DMS114 treated with DMSO at 0.1 percent for 48 hours (cell line): Measurements from ENCODE around the gene CEP295NL.
"Not testable (repeated sequence)": the region's sequence is repeated elsewhere in the genome, so short reads cannot be mapped to it uniquely, and the experiment has no call there.

ENCODE experiments used
- DNase-seq: peaks from one replicate; lab custom pipeline; 2025; ENCODE audit not compliant: unreplicated experiment; lab: John Stamatoyannopoulos, UW

The CEP295NL gene

DNA sequence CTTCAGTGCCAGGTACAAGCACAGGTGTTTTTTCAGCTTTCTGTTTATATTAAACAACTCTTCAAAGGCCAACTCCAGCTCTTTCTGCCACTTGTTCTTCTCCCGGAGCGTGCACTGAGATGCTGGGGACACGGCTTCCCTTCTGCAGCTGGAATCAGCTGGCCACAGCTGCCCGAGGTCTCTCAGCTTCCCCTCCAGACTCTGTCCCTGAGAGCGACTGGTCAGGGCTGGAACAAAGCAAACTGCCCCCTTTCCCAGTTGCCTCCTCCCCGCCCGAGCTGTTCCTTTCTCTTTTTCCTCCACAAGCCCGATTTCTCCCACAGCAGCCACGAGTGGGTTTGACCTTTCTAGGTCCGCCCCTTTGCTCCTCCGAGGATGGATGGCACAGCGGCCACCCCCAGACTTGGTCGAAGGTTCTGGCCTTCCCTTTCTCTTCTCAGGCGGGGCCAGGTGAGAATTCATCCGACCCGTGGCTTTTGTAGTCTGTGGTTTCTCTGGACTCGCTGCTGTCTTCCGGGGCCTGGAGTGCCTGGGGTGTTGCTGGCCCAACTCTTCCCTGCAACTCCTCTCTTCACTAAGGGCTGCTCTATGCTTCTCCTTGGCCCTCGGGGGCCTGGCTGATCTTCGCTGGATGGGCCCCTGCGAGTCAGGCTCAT lies 11.5 kb downstream of the CEP295NL start:
- DNase-seq = no peak

GRCh38 chr17:78890498-78890897 lies 12.5 kb downstream of the CEP295NL start:
- DNase-seq = no peak

DNA sequence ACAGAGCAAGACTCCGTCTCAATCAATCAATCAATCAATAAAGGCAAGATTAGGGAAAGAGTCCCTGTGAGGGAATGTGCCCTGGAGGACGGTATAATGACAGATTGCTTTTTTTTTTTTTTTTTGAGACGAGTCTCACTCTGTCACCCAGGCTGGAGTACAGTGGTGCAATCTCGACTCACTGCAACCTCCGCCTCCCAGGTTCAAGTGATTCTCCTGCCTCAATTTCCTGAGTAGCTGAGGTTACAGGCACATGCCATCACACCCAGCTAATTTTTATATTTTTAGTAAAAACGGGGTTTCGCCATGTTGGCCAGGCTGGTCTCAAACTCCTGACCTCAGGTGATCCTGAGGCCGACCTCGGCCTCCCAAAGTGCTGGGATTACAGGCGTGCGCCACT lies 12.9 kb downstream of the CEP295NL start:
- DNase-seq = not testable (repeated sequence)

DNA sequence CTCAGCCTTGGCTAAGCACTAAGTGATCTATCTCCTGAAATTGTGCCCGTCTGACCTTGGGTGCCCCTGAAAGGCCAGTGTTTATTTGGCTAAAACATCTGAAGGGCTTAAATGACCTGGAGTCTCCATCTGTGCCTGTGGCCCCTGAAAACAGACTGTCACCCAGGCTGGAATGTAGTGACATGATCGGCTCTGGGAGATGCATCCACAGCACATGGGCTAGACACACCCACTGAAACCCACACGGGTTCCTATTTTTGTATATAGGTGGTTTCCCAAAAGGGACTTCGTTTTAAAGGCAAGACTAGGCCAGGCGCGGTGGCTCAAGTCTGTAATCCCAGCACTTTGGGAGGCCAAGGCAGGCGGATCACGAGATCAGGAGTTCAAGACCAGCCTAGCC lies 13.5 kb downstream of the CEP295NL start:
- DNase-seq = no peak

GRCh38 chr17:78888941-78889518 lies 14.0 kb downstream of the CEP295NL start:
- no peak for DNase-seq

DNA sequence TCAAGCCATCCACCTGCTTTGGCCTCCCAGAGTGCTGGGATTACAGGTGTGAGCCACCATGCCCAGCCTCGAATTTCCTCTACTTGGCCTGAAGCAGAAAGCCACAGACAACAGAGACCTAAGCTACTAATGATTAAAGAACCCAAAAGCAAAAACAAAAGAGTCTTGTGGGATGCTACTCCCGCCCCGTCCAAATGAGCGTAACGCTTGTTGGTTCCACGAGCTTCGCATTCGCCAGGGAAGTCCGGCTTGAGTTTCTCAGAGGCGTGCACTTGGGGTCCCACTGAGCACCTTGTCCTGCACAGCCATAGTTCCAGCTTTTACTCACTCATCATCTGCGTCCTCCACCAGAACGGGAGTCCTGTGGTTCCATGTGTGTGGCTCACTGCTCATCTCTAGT lies 16.0 kb downstream of the CEP295NL start:
- no peak for DNase-seq

GRCh38 chr17:78885956-78886355 lies 17.0 kb downstream of the CEP295NL start:
- DNase-seq = no peak

DNA sequence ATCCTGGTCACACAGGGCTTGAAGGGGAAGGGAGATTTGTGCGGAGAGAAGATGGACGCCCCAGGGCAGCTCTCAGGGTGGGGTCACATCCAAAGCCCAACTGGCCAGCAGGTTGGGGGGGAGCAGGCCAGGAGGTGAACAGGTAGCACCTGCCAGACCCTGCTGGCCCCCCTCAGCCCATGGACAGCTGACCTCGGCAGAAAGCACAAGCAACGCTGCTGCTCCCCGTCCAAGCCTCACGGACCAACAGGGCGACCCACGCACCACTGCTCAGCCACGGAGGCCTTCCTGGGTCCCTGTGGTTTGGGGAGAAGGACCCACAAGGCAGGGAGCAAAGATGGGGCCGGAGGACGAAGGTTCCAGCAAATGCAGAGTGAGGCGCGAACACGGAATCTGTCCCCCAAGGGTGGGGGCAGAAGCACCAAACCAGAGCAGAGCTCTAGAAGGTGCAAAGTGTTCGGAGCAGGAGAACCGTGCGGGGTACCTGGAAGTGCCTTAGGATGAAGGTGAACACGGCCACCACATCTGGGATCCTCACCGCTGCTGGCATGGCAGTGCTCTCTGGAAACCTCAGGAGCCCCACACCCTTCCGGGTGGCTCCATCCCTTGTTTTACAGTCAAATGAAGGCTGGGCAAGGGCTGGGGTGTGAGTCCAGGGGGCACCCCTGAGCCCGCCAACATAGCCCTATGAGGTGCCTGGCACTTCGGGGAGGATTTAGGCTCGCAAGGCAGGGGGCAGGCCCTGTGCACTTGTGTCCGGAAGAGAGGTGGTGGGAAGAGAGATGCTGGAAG lies 17.9 kb downstream of the CEP295NL start:
- no peak for DNase-seq

DNA sequence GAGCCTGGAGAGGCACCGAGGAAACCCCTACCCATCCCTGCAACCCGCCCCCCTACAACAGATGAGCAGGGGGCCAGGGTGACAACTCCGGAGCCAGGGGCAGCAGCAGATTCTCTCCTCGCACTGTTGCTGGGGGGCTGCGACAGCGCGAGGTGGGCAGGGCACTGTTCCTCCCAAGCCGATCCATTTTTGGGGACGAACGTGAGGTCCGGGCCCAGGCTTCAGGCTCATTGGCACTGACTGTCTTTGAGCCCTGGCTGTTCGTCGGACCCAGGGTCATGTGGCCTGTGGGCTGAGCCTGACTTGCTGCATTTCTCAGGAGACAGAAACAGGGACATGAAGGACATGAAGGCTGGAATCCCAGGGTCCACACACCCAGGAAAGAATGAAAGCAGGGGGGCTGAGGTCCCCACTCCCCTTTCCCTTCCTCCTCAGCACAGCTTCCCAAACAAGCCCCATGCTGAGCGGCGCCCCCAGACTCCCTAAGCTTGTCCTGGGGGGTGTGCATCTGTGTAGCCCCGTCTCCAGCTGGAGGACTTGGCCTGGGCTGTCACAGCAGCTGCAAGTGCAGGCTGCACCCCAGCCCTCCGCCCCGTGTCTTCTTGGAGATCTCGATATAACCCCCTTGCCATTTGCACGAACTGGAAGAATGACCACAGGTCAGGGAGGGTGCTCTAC lies 18.7 kb downstream of the CEP295NL start:
- no peak for DNase-seq

DNA sequence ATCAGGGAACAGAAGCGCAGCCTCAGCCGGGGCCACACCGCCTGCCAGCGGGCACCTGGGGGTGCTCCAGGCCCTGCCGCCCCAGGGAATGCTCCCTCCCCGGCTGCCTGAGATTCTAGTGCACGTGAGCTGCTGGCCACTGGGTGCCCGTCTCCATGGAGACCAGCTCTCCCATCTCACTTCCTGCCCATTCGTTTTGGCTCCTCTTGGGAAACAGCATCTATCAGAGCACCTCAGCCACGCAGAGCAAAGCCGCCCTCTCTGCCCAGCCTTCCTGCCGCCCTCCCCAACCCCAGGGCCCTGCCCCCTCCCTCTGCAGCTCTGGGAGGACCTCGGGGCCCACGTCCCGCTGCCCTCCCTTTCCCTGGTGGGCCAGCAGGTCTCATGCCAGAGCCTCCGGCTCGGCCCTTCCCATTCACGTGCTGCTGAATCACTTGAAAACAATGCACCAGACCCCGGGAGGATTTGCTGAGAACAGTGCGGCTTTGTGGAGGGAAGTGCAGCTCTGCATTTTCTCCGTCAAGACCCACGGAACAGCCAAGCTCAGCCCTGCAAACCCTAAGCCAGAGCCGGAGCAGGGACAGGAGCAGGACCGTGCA lies 19.4 kb downstream of the CEP295NL start:
- no peak for DNase-seq

- no peak for DNase-seq
Measured at GRCh38 chr17:78883089-78883532, 19.9 kb downstream of the CEP295NL start.

- DNase-seq = no peak
Measured at GRCh38 chr17:78882540-78883088, 20.4 kb downstream of the CEP295NL start.

- no peak for DNase-seq
Measured at GRCh38 chr17:78879635-78880186, 23.3 kb downstream of the CEP295NL start.

DNA sequence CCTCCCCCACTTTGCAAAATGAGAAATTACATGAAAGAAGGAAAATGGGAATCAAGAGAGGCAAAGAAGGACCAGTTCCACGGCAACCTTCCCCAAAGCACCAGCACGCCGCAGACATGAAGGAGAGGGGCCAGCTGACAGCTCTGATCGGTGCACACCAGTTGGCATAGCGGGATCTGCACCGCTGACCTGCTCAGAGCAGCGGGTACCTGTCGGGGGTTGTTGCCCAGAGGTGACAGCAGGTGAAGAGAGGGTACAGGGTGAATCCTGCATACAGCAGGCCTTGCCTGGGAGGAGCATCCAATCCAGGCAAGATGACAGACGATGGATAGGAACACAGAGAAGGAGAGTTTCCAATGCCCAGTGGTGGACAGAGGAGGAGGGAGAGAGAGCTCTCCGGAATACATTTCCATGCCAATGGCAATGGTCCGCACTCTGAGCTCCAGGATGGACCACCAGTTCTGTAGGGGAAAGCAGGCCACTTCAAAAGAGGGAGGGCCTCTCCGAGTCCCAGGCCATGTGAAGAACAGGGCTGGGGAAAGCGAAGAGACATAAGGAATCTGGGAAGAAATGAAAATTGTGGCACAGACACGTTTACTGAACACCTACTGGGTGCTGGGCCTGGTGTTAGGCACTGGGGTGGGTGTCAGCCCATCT lies 24.0 kb downstream of the CEP295NL start:
- DNase-seq = no peak

- no peak for DNase-seq
Measured at GRCh38 chr17:78878261-78878660, 24.7 kb downstream of the CEP295NL start.

DNA sequence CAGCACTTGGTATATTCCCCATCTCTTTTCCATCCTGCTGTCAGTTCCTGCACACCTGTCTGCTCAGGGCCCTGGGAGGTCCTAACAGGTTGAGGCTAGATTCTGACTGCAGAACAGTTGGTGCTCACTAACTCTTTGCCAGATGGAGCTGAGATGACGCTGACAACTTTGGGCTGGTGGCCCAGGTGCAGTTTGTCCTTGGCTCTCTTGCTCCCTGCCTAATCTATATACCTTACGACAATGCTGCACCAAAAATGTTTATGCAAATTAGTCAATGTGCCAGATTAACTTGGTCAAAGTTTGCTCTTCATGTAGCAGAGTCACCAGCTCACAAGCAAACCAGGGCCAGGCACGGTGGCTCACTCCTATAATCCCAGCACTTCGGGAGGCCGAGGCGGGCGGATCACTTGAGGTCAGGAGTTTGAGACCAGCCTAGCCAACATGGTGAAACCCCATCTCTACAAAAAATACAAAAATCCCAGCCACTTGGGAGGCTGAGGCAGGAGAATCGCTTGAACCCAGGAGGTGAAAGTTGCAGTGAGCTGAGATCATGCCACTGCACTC lies 26.0 kb downstream of the CEP295NL start:
- not testable (repeated sequence) for DNase-seq

DNA sequence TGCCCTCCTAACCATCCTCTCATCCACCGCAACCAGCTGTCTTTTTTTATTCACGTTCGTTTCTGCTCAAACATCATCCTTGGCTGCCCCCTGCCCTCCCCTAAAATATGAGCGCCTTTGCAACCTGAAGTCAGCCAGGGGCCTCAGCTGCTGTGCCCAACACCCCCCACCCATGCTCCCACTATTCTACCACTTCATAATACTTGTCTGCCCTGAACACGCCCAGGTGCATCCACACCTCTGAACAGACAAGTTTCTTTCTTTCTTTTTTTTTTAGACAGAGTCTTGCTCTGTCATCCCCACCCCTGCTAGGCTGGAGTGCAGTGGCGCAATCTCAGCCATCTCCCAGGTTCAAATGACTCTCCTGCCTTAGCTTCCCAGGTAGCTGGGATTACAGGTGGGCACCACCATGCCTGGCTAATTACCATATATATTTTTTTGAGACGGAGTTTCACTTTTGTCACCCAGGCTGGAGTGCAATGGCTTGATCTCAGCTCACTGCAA lies 26.9 kb downstream of the CEP295NL start:
- DNase-seq = no peak

DNA sequence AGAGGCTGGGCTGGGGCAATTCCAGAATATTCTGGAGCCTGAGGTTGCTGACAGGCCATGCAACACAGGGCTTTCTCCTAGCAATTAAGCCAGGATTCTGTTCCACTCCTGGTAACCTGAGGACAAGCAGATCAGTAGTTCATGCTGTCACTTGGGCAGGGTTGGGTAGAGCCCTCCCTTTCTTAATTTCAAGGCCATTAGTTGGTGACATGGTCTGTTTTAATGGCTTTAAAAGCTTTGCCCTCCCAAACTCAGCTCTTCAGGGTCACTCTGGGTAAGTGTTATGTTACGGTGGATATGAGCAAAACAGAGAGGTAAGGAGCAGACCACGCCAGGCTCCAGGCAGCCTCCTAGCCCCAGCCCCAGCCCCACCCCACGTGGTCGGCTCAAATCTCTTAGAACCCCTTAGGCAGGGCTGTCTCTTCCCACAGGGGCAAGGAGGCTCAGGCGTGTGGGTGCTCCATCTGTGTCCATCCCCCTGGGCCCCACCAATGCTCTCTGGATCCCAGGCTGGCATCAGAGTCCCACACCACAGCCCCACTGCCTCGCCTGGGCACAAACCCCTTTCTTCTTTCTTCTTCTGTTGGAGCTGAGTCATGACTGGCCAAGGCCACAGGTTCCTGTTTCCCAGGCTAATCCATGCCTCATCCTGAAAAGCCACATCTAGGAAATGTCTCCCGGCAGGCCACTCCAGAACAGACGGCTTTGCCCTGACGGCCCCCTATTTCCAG lies 27.5 kb downstream of the CEP295NL start:
- no peak for DNase-seq
